ENCODE measurements around the gene LRP5.
A peak's percentile ranks its signal among the peaks of the same experiment; 100 is the strongest.
"Not testable (repeated sequence)": the region's sequence is repeated elsewhere in the genome, so short reads cannot be mapped to it uniquely, and the experiment has no call there.

LRP5 gene

GRCh38 chr11:68423481-68423880, 111.1 kb downstream of the LRP5 start:
- DNase-seq (ENCODE audit: low spot score): no peak

- DNase-seq (ENCODE audit: low spot score): no peak
Observed at GRCh38 chr11:68424101-68424632, 111.8 kb downstream of the LRP5 start.

DNA sequence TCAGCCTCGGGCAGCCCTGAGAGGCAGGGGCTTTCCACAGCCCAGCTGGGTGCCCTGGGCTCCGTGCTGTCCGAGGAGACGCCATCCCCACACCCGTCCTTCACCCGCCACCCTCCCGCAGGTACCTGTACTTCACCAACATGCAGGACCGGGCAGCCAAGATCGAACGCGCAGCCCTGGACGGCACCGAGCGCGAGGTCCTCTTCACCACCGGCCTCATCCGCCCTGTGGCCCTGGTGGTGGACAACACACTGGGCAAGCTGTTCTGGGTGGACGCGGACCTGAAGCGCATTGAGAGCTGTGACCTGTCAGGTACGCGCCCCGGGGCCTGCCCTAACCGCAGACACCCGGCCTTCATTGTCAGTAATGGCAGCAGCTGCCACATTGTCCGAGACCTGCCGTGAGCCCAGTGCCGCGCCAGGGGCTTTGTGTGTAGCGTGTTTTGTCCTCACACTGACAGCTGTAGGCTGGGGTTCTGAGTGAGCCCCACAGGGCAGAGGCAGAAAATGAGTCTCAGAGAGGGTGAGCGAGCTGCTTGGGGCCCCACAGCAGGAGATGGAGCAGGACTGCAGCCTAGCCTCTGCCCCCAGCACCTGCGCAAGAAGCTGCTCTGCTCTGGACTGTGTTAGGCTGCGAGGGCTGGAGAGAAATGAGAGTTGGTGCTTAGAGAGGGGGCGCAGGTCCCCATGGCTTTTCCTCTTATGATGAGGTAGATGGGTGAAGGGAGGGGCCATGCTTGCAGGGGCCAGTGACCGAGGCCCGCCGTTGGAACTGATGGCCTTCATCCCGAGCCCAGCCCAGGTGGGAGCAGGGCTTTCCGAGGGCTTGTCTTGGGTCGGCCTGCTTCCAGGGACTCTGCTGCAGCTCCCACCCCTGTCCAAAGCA, 112.8 kb downstream of the LRP5 start:
- no peak for DNase-seq (ENCODE audit: low spot score)

GRCh38 chr11:68425866-68426380, 113.5 kb downstream of the LRP5 start:
- no peak for DNase-seq (ENCODE audit: low spot score)

- DNase-seq (ENCODE audit: low spot score): no peak
Observed at GRCh38 chr11:68429661-68430060, 117.3 kb downstream of the LRP5 start.

DNA sequence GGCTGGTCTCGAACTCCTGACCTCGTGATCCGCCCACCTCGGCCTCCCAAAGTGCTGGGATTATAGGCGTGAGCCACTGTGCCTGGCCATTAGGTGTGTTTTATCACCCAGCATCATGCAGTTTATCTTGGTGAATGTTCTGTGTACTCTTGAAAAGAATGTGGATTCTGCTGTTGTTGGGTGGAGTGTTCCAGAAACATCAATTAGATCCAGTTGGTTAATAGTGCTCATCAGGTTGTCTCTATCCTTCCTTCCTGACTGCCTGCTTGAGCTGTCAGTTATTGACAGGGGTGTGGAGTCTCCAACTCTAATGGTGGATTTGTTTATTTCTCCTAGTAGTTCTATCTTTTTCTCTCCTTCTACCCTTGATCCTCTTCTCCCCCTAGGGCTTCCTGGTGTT, 118.0 kb downstream of the LRP5 start:
- DNase-seq (ENCODE audit: low spot score): no peak

- no peak for DNase-seq (ENCODE audit: low spot score)
Observed at GRCh38 chr11:68430801-68431200, 118.4 kb downstream of the LRP5 start.

- no peak for DNase-seq (ENCODE audit: low spot score)
Observed at GRCh38 chr11:68431984-68432645, 119.7 kb downstream of the LRP5 start.

DNA sequence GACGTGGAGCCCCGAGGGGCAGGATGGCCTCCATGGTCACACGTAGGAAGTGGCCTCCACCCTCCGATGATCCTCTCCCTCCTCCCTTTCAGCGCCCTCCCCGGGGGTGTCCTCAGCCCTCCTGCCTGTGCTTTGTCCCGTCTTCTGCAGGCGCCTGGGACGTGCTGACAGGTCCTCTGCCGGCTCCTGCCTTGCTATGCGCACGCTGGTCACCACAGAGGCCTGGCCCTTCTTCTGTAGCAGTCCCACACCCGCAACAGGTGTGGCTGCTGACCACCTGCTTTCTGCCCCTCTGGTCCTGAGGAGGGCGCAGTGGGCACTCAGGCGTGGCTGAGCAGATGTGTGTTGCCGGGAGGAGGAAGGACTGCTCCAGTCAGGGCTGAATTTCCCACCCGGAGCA, 120.5 kb downstream of the LRP5 start:
- DNase-seq (ENCODE audit: low spot score): no peak

- no peak for DNase-seq (ENCODE audit: low spot score)
Observed at GRCh38 chr11:68433541-68433940, 121.2 kb downstream of the LRP5 start.

DNA sequence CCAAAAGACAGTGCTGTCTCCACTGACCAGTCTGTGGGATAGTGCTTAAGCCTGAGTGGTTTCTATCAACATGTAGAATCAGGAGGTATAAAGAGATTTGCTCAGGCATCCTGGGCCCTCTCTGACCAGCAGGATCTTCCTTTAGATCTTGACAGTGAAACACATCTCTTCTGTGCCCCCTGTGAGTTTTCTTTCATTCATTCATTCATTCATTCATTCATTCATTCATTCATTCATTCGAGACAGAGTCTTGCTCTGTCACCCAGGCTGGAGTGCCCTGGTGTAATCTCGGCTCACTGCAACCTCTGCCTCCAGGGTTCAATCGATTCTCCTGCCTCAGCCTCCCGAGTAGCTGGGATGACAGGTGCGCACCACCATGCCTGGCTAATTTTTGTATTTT, 121.8 kb downstream of the LRP5 start:
- DNase-seq (ENCODE audit: low spot score): not testable (repeated sequence)

DNA sequence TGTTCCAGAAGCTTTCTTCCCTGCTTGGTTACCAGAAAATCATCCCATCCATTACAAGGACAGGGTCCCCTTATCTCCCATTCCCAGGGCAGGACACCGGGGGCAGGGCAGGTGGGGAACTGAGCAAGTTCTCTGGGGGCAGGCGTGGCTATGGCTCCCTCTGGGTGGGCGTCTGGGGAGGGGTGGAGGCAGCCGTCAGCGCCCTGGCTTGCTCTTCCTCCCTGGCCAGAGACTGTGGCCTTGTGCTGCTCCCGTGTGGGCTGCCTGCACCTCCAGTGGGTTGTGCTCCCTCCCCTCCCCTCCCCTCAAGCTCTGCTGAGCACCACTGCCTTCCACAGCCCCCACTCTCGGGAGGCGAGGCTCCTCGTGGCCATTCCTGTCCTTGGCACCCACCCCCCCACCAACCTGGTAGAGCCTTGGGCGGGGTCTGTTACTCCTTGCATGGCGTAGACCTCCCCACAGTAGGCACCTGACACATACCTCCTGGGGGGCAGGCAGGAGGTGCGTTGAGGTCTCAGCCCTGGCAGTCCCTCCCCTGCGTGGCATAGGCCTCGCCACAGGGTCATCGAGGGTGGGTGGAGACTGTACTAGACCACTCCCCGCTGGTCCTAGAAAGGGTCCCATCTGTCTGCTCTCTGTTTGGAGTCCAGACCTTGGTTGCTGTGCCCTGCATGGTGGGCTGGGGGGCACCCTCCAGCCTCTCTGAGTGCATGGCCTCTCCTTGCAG, 123.9 kb downstream of the LRP5 start:
- DNase-seq (ENCODE audit: low spot score): no peak

DNA sequence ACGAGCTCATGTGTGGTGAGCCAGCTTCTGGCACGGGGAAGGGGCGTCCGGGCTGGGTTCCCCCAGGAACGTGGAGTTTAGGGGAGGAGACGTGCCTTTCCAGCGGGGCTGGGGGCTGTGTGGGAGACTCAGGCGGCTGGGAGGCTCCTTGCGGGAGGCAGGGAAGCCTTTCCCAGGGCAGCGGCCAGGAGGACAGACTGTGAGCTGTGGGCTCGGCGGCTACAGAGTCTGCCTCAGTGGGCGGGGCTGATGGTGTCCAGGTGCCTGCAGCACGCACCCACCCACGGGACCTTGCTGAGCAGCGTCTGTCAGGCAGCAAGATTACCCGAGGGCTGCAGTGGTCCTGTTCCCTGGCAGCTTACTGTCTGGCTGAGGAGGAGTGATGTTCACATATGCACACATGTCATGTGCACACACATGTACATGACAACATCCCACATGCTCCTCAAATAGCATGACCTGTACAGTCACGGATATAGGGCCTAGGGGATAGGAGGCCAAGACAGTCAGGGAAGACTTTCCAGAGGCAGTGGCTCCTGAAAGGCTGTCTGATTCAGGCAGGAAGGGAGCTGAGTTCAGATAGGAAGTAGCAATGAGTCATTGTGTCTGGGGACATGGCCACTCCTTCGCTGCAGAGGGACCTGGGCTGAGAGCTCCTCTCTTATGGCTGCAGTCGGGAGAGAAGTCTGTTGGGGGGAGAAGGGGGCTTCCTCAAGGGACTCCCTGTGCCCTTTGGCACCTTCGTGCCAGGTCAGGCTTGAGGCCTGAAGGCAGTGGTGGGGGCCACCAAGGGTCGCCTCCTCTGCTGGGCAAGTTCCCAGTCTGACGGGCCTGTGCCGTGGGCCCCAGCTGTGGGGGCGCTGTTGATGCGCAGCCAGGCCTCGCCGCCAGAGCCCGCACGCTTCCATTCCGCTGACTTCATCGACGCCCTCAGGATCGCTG, 124.9 kb downstream of the LRP5 start:
- no peak for DNase-seq (ENCODE audit: low spot score)

GRCh38 chr11:68437927-68438657, 125.7 kb downstream of the LRP5 start:
- no peak for DNase-seq (ENCODE audit: low spot score)

DNA sequence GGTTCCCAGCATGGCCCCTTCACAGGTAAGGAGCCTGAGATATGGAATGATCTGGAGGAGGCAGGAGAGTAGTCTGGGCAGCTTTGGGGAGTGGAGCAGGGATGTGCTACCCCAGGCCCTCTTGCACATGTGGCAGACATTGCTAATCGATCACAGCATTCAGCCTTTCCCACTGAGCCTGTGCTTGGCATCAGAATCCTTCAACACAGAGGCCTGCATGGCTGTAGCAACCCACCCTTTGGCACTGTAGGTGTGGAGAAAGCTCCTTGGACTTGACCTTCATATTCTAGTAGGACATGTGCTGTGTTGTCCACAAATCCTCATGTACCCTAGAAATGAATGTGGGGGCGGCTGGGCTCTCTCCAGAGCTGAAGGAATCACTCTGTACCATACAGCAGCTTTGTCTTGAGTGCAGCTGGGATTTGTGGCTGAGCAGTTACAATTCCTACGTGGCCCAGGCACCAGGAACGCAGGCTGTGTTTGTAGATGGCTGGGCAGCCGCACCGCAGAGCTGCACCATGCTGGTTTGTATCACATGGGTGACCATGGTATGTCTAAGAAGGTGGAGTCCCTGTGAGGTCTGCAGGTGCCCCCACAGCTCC, 126.4 kb downstream of the LRP5 start:
- no peak for DNase-seq (ENCODE audit: low spot score)

GRCh38 chr11:68439355-68440065, 127.1 kb downstream of the LRP5 start:
- peak; percentile 57 for DNase-seq (ENCODE audit: low spot score)

DNA sequence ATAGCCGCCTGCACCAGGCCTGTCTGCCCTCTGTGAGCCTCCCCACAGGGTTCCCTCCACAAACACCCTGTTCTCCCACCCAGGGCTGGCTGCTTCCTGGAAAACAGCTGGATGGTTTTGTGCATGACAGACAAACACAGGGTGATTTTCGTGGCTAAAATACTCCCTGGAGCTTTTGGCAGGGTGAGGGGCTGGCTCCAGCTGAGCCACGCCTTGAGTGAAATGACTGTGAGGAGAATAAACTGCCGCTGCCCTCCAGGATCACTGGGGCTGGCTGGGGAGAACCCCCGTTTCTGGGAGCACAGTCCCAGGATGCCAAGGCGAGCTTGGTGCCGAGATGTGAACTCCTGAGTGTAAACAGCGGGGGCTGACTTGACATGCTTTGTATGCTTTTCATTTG, 127.8 kb downstream of the LRP5 start:
- no peak for DNase-seq (ENCODE audit: low spot score)

- DNase-seq (ENCODE audit: low spot score): peak; percentile 83
Observed at GRCh38 chr11:68441466-68442230, 129.3 kb downstream of the LRP5 start.

GRCh38 chr11:68442433-68442832, 130.0 kb downstream of the LRP5 start:
- no peak for DNase-seq (ENCODE audit: low spot score)

Measured in D341Med (cell line).